ENCODE data around the gene ASCL5.

GRCh38 chr1:201065686-201066085 lies 61.3 kb downstream of the ASCL5 start:
- TF ChIP-seq, protein P1, sequence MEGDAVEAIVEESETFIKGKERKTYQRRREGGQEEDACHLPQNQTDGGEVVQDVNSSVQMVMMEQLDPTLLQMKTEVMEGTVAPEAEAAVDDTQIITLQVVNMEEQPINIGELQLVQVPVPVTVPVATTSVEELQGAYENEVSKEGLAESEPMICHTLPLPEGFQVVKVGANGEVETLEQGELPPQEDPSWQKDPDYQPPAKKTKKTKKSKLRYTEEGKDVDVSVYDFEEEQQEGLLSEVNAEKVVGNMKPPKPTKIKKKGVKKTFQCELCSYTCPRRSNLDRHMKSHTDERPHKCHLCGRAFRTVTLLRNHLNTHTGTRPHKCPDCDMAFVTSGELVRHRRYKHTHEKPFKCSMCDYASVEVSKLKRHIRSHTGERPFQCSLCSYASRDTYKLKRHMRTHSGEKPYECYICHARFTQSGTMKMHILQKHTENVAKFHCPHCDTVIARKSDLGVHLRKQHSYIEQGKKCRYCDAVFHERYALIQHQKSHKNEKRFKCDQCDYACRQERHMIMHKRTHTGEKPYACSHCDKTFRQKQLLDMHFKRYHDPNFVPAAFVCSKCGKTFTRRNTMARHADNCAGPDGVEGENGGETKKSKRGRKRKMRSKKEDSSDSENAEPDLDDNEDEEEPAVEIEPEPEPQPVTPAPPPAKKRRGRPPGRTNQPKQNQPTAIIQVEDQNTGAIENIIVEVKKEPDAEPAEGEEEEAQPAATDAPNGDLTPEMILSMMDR (IDR thresholded peaks at IDR 0.05; ENCODE audit: low read length): no peak
- TF ChIP-seq EZH2 (optimal IDR thresholded peaks at IDR 0.05; ENCODE audit: low read depth, low read length): no peak
